HepG2 (cell line): ENCODE results near the gene SCYGR5. TPM values are rescaled to one million over a fixed set of nuclear protein-coding genes. Genes with fewer than 3 reads are reported as not detected.

Experiments
- ATAC-seq: fragments of 200-7000 bp; cut with Tn5 transposase; 3 replicates; pipeline ENCODE4 v1.9.1; 2020; ENCODE audit warnings: mild to moderate bottlenecking, moderate library complexity
- BruUV-seq: library from RNA; stranded (reverse); fragments of 400-500 nt; replicated peaks from 2 replicates; lab custom pipeline; 2021; lab: Mats Ljungman, UMichigan
- CTCF ChIA-PET: fragments of 300-600 bp; formaldehyde crosslinking; extraction: SDS; loops from one replicate; lab custom pipeline; 2021; ENCODE audit warnings: low total read pairs, inconsistent platforms, low intra/inter-chr PET ratio; lab: Yijun Ruan, JAX
- POLR2A ChIA-PET: fragments of 350-600 bp; sonication (Branson Sonifier 250); formaldehyde crosslinking; loops from one replicate; lab custom pipeline; 2020; ENCODE audit warnings: antibody characterized with exemption, inconsistent platforms; lab: Yijun Ruan, JAX
- DNase-seq: peaks from one replicate; pipeline ENCODE4 v3.0.0-alpha.2; 2015; ENCODE audit warnings: low spot score
- FAIRE-seq: peaks from 3 replicates; lab custom pipeline; 2011; peaks lifted over from hg19 to GRCh38; lab: Jason Lieb, UNC
- H2AFZ ChIP-seq: one replicate; pipeline ENCODE4 v1.6.1; 2011; ENCODE audit warnings: low read length, inconsistent platforms
- H3K27ac ChIP-seq: fragments of 300-600 bp; 3 replicates; pipeline ENCODE4 v1.8.0; 2011; ENCODE audit warnings: mixed run types, mild to moderate bottlenecking, mixed read lengths, low read length, inconsistent platforms; ENCODE audit not compliant: insufficient read depth; ENCODE audit errors: extremely low read length
- H3K27me3 ChIP-seq, 2 experiments: fragments of 200-600 bp in 1 of 2; 2 replicates in 1 of 2; 3 replicates in 1 of 2; pipeline versions ENCODE4 v1.6.0 to v1.8.0; 2011; ENCODE audit warnings: low read length in 2 of 2, mild to moderate bottlenecking in 2 of 2, moderate library complexity in 2 of 2, inconsistent platforms in 1 of 2; ENCODE audit not compliant: insufficient read depth in 2 of 2, control insufficient read depth in 1 of 2
- H3K36me3 ChIP-seq, 2 experiments: fragments of 200-600 bp in 1 of 2; replicated peaks in 1 of 2; 2 replicates in 1 of 2; 3 replicates in 1 of 2; pipeline versions ENCODE4 v1.5.1 to v1.8.0; 2011; ENCODE audit warnings: low read length in 2 of 2, inconsistent platforms in 1 of 2; ENCODE audit not compliant: insufficient read depth in 2 of 2, control insufficient read depth in 1 of 2
- H3K4me1 ChIP-seq: 2 replicates; pipeline ENCODE4 v1.5.1; 2012; ENCODE audit warnings: low read length, inconsistent platforms; ENCODE audit not compliant: insufficient read depth
- H3K4me2 ChIP-seq: 2 replicates; pipeline ENCODE4 v1.6.0; 2011; ENCODE audit warnings: low read depth, low read length, inconsistent platforms
- H3K4me3 ChIP-seq, 3 experiments: fragments of 200-600 bp in 1 of 3; sonication (generic), shearing (Covaris generic) in 1 of 3; replicated peaks in 1 of 3; 2 replicates each; pipeline ENCODE4 v1.5.1; 2011 to 2016; ENCODE audit warnings: low read length in 3 of 3, inconsistent platforms in 2 of 3, low read depth in 2 of 3, mild to moderate bottlenecking in 2 of 3, control low read depth in 1 of 3, mixed read lengths in 1 of 3; ENCODE audit not compliant: insufficient read depth in 1 of 3
- H3K79me2 ChIP-seq: one replicate; pipeline ENCODE4 v1.6.1; 2011; ENCODE audit warnings: low read length, inconsistent platforms; ENCODE audit not compliant: insufficient read depth
- H3K9ac ChIP-seq: 2 replicates; pipeline ENCODE4 v1.6.0; 2011; ENCODE audit warnings: mild to moderate bottlenecking, low read depth, low read length, inconsistent platforms; ENCODE audit not compliant: insufficient read depth
- H3K9me3 ChIP-seq: 2 replicates; pipeline ENCODE4 v1.5.1; 2012; ENCODE audit warnings: mild to moderate bottlenecking, low read length
- H4K20me1 ChIP-seq: 2 replicates; pipeline ENCODE4 v1.6.0; 2011; ENCODE audit warnings: inconsistent platforms, mild to moderate bottlenecking, low read length, moderate library complexity; ENCODE audit not compliant: insufficient read depth
- CBFB ChIP-seq: sonication (generic); formaldehyde crosslinking; IDR thresholded peaks from 2 replicates; pipeline ENCODE4 v1.4.0; 2020; ENCODE audit warnings: missing genetic modification reagents
- EP300 ChIP-seq, 3 experiments: sonication (generic) in 1 of 3; formaldehyde crosslinking in 1 of 3; IDR thresholded peaks; 2 replicates each; pipeline versions ENCODE4 v1.5.1 to v1.6.1; 2011 to 2020; ENCODE audit warnings: low read depth in 2 of 3, low read length in 2 of 3, borderline replicate concordance in 1 of 3, improper control_type of control experiment in 1 of 3, mild to moderate bottlenecking in 1 of 3, missing genetic modification reagents in 1 of 3, moderate library complexity in 1 of 3
- EZH2 ChIP-seq: conservative IDR thresholded peaks from 2 replicates; pipeline ENCODE4 v1.6.1; 2012; ENCODE audit warnings: mild to moderate bottlenecking, low read depth, low read length, moderate library complexity
- GMEB2 ChIP-seq: IDR thresholded peaks from 2 replicates; pipeline ENCODE4 v1.6.1; 2016; ENCODE audit warnings: missing biosample characterization, missing genetic modification reagents, low read depth
- MYC ChIP-seq: sonication (generic); formaldehyde crosslinking; IDR thresholded peaks from 2 replicates; pipeline ENCODE4 v1.9.0; 2021; ENCODE audit warnings: missing genetic modification reagents, borderline replicate concordance
- NR0B2 ChIP-seq: sonication (generic); formaldehyde crosslinking; IDR thresholded peaks from 2 replicates; pipeline ENCODE4 v1.4.0; 2020; ENCODE audit warnings: mild to moderate bottlenecking, missing genetic modification reagents
- TRAFD1 ChIP-seq: sonication (generic); formaldehyde crosslinking; IDR thresholded peaks from 2 replicates; pipeline ENCODE4 v1.5.1; 2020; ENCODE audit warnings: missing genetic modification reagents, mild to moderate bottlenecking, borderline replicate concordance
- U2AF2 ChIP-seq: fragments of 200-400 bp; formaldehyde crosslinking; IDR thresholded peaks from 2 replicates; pipeline ENCODE4 v1.6.1; 2017; ENCODE audit warnings: low read depth, mild to moderate bottlenecking, low read length
- ZKSCAN5 ChIP-seq: sonication (generic); formaldehyde crosslinking; IDR thresholded peaks from 2 replicates; pipeline ENCODE4 v1.5.1; 2020; ENCODE audit warnings: mild to moderate bottlenecking, missing genetic modification reagents
- ZNF367 ChIP-seq: sonication (generic); formaldehyde crosslinking; IDR thresholded peaks from 2 replicates; pipeline ENCODE4 v1.4.0; 2020; ENCODE audit warnings: missing genetic modification reagents, borderline replicate concordance
- ZNF44 ChIP-seq: sonication (generic); formaldehyde crosslinking; IDR thresholded peaks from 2 replicates; pipeline ENCODE4 v1.5.1; 2020; ENCODE audit warnings: mild to moderate bottlenecking, missing genetic modification reagents
- WGBS: methylation state at CpG from one replicate; pipeline ENCODE4 v1.1.6; 2017; ENCODE audit warnings: low lambda C conversion rate; 5-methylcytosine and 5-hydroxymethylcytosine counted together
- in situ Hi-C: cut with HindIII; loops from 2 replicates; pipeline ENCODE4 v1.10.0; 2017; ENCODE audit warnings: low pct_unique_long_range_greater_than_20kb; ENCODE audit not compliant: extremely low pct_ligation_motif_present
- intact Hi-C: fragments of 100-400 bp; cut with micrococcal nuclease; formaldehyde crosslinking; loops from one replicate; pipeline ENCODE4 v1.10.0; 2022; ENCODE audit not compliant: unreplicated experiment
- polyA plus RNA-seq, 8 experiments: library from polyadenylated mRNA; depleted of rRNA in 3 of 8; stranded (reverse) in 7 of 8; unstranded in 1 of 8; fragments of >200 nt; fragmentation: Illumina TruSeq in 4 of 8; extraction: Trizol in 4 of 8; gene quantifications; 2 replicates each; pipeline versions ENCODE4 v1.2.1 to v1.2.3, GENCODE V29; 2011 to 2016; ENCODE audit warnings: low read depth in 4 of 8, missing spikeins in 1 of 8, mixed read lengths in 1 of 8; ENCODE audit not compliant: insufficient read depth in 1 of 8
- total RNA-seq, 5 experiments: library from RNA; depleted of rRNA; stranded (reverse); fragments of >200 nt; fragmentation: Illumina TruSeq; extraction: Trizol; gene quantifications; 2 replicates each; pipeline ENCODE4 v1.2.3, GENCODE V29; 2016; ENCODE audit warnings: low read depth in 1 of 5
- TF ChIP-seq, protein P1 (sequence below): sonication (generic); formaldehyde crosslinking; IDR thresholded peaks from 2 replicates; pipeline ENCODE4 v1.4.0; 2020; ENCODE audit warnings: missing genetic modification reagents, borderline replicate concordance
- TF ChIP-seq, protein P2 (sequence below), 2 experiments: fragments of 450-650 bp in 1 of 2; sonication (generic) in 1 of 2; formaldehyde crosslinking; IDR thresholded peaks; 2 replicates each; pipeline versions ENCODE4 v1.5.0 to v1.8.0; 2020 to 2022; ENCODE audit warnings: mild to moderate bottlenecking in 1 of 2, missing genetic modification reagents in 1 of 2

Gene SCYGR5
- total and polyA plus RNA-seq, 2 of the 13 experiments (the other 11 are each of a cell fraction or from before 2014, with no cell fraction given): not detected

- no peak for TF ChIP-seq TRAFD1
Measured at GRCh38 chr2:227630322-227630721, 36.3 kb upstream of the SCYGR5 start (continued).

- DNase-seq (no peak), FAIRE-seq (no peak), ATAC-seq (no peak)
- no peak overlapping the region for H3K4me2 ChIP-seq
- BruUV-seq: no TSS peak
- H3K9me3 ChIP-seq: no peaks in the 10 kb centered on the region
- ChIA-PET CTCF (no interaction called here), POLR2A (no interaction called here)
- H3K36me3 ChIP-seq: no peaks in the 10 kb centered on the region
- no peak overlapping the region for H3K27ac ChIP-seq
- H4K20me1 ChIP-seq: no peaks in the 10 kb centered on the region
- no peak overlapping the region for H2AFZ ChIP-seq
- H3K27me3 ChIP-seq: peaks cover 0 to 11% of the 10 kb centered on the region in 2 experiments; a peak in 2 of 5 replicates
- H3K79me2 ChIP-seq: no peaks in the 10 kb centered on the region
- intact Hi-C loops: no loop called here
- no peak overlapping the region for H3K9ac ChIP-seq
- in situ Hi-C loops: no loop called here
- no peaks in the 10 kb centered on the region for H3K4me1 ChIP-seq
- 53% methylated on average over 6 of the region's 6 CpGs for WGBS
- H3K4me3 ChIP-seq: no peak overlapping the region
- TF ChIP-seq ZNF44 (CRISPR knock-in tag) (no peak), MYC (no peak), GMEB2 (CRISPR knock-in tag) (no peak), EP300 (IDR thresholded peaks at IDR 0.05; ENCODE audit: low read depth in 2 of 2, low read length in 2 of 2) (no peak), EP300 (CRISPR knock-in tag; IDR thresholded peaks at IDR 0.05; ENCODE audit: borderline replicate concordance) (no peak), CBFB (CRISPR knock-in tag) (no peak), NR0B2 (CRISPR knock-in tag) (no peak), EZH2 (no peak), U2AF2 (no peak), ZKSCAN5 (CRISPR knock-in tag) (no peak), ZNF367 (CRISPR knock-in tag) (no peak)
- TF ChIP-seq, protein P1, sequence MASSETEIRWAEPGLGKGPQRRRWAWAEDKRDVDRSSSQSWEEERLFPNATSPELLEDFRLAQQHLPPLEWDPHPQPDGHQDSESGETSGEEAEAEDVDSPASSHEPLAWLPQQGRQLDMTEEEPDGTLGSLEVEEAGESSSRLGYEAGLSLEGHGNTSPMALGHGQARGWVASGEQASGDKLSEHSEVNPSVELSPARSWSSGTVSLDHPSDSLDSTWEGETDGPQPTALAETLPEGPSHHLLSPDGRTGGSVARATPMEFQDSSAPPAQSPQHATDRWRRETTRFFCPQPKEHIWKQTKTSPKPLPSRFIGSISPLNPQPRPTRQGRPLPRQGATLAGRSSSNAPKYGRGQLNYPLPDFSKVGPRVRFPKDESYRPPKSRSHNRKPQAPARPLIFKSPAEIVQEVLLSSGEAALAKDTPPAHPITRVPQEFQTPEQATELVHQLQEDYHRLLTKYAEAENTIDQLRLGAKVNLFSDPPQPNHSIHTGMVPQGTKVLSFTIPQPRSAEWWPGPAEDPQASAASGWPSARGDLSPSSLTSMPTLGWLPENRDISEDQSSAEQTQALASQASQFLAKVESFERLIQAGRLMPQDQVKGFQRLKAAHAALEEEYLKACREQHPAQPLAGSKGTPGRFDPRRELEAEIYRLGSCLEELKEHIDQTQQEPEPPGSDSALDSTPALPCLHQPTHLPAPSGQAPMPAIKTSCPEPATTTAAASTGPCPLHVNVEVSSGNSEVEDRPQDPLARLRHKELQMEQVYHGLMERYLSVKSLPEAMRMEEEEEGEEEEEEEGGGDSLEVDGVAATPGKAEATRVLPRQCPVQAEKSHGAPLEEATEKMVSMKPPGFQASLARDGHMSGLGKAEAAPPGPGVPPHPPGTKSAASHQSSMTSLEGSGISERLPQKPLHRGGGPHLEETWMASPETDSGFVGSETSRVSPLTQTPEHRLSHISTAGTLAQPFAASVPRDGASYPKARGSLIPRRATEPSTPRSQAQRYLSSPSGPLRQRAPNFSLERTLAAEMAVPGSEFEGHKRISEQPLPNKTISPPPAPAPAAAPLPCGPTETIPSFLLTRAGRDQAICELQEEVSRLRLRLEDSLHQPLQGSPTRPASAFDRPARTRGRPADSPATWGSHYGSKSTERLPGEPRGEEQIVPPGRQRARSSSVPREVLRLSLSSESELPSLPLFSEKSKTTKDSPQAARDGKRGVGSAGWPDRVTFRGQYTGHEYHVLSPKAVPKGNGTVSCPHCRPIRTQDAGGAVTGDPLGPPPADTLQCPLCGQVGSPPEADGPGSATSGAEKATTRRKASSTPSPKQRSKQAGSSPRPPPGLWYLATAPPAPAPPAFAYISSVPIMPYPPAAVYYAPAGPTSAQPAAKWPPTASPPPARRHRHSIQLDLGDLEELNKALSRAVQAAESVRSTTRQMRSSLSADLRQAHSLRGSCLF (CRISPR knock-in tag): no peak
- TF ChIP-seq, protein P2, sequence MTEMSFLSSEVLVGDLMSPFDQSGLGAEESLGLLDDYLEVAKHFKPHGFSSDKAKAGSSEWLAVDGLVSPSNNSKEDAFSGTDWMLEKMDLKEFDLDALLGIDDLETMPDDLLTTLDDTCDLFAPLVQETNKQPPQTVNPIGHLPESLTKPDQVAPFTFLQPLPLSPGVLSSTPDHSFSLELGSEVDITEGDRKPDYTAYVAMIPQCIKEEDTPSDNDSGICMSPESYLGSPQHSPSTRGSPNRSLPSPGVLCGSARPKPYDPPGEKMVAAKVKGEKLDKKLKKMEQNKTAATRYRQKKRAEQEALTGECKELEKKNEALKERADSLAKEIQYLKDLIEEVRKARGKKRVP (CRISPR knock-in tag; IDR thresholded peaks at IDR 0.05): no peak
Measured at GRCh38 chr2:227632827-227633226, 33.8 kb upstream of the SCYGR5 start.
